Keratinocyte (primary cell): ENCODE results near the gene PEDS1. TPM values are rescaled to one million over a fixed set of nuclear protein-coding genes. Genes with fewer than 3 reads are reported as not detected.

Experiments
- DNase-seq: peaks from one replicate; pipeline ENCODE4 v3.0.0-alpha.2; 2011; ENCODE audit warnings: low read depth, missing footprints, low spot score
- FAIRE-seq: peaks from 2 replicates; lab custom pipeline; 2011; peaks lifted over from hg19 to GRCh38; lab: Jason Lieb, UNC
- H2AFZ ChIP-seq: 2 replicates; pipeline ENCODE4 v1.6.0; 2012; ENCODE audit warnings: low read length, control low read depth, inconsistent platforms; ENCODE audit not compliant: control insufficient read depth
- H3K27ac ChIP-seq: 2 replicates; pipeline ENCODE4 v1.5.1; 2011; ENCODE audit warnings: low read length; ENCODE audit not compliant: control insufficient read depth, insufficient read depth
- H3K27me3 ChIP-seq: 3 replicates; pipeline ENCODE4 v1.6.0; 2011; ENCODE audit warnings: low read length; ENCODE audit not compliant: control insufficient read depth, insufficient read depth; ENCODE audit errors: extremely low read depth
- H3K36me3 ChIP-seq, 2 experiments: 2 replicates in 1 of 2; 3 replicates in 1 of 2; pipeline ENCODE4 v1.5.1; 2011; ENCODE audit warnings: low read length in 2 of 2, mild to moderate bottlenecking in 1 of 2; ENCODE audit not compliant: control insufficient read depth in 2 of 2, insufficient read depth in 2 of 2; ENCODE audit errors: extremely low read depth in 1 of 2
- H3K4me1 ChIP-seq: 3 replicates; pipeline ENCODE4 v1.5.1; 2011; ENCODE audit warnings: low read length; ENCODE audit not compliant: control insufficient read depth, insufficient read depth; ENCODE audit errors: extremely low read depth
- H3K4me2 ChIP-seq: 3 replicates; pipeline ENCODE4 v1.6.0; 2011; ENCODE audit warnings: low read depth, low read length; ENCODE audit not compliant: control insufficient read depth, insufficient read depth; ENCODE audit errors: extremely low read depth
- H3K4me3 ChIP-seq, 3 experiments: fragments of 200-600 bp in 1 of 3; sonication (generic) in 1 of 3; 2 replicates in 2 of 3; 3 replicates in 1 of 3; pipeline ENCODE4 v1.5.1; 2011 to 2016; ENCODE audit warnings: low read length in 3 of 3, mild to moderate bottlenecking in 3 of 3, control low read depth in 2 of 3, inconsistent platforms in 1 of 3, low read depth in 1 of 3, mixed read lengths in 1 of 3, mixed run types in 1 of 3, moderate library complexity in 1 of 3; ENCODE audit not compliant: control insufficient read depth in 2 of 3, insufficient read depth in 2 of 3; ENCODE audit errors: extremely low read depth in 1 of 3
- H3K79me2 ChIP-seq: 2 replicates; pipeline ENCODE4 v1.6.0; 2012; ENCODE audit warnings: low read length; ENCODE audit not compliant: control insufficient read depth, insufficient read depth
- H3K9ac ChIP-seq: 3 replicates; pipeline ENCODE4 v1.6.0; 2011; ENCODE audit warnings: low read length; ENCODE audit not compliant: control insufficient read depth, insufficient read depth; ENCODE audit errors: extremely low read depth
- H3K9me1 ChIP-seq: 3 replicates; pipeline ENCODE4 v1.6.0; 2011; ENCODE audit warnings: low read length; ENCODE audit not compliant: control insufficient read depth, insufficient read depth; ENCODE audit errors: extremely low read depth
- H3K9me3 ChIP-seq: 2 replicates; pipeline ENCODE4 v1.5.1; 2012; ENCODE audit warnings: low read depth, low read length; ENCODE audit not compliant: control insufficient read depth
- H4K20me1 ChIP-seq: 3 replicates; pipeline ENCODE4 v1.6.0; 2011; ENCODE audit warnings: low read length; ENCODE audit not compliant: control insufficient read depth, insufficient read depth; ENCODE audit errors: extremely low read depth
- CTCF ChIP-seq, 3 experiments: IDR thresholded peaks in 1 of 3; conservative IDR thresholded peaks in 1 of 3; optimal IDR thresholded peaks in 1 of 3; 2 replicates in 2 of 3; 3 replicates in 1 of 3; pipeline versions ENCODE3 to v1.5.1; 2011; ENCODE audit warnings: low read length in 3 of 3, mild to moderate bottlenecking in 3 of 3, moderate library complexity in 2 of 3, control low read depth in 1 of 3, inconsistent platforms in 1 of 3; ENCODE audit not compliant: insufficient read depth in 2 of 3; ENCODE audit errors: extremely low read depth in 1 of 3
- EZH2 ChIP-seq: IDR thresholded peaks from one replicate; pipeline ENCODE4 v1.6.1; 2012; ENCODE audit warnings: inconsistent platforms, mild to moderate bottlenecking, low read length, moderate library complexity
- dilution Hi-C: fragments of 300-500 bp; cut with MboI; formaldehyde crosslinking; loops from one replicate; pipeline ENCODE4 v1.7.0; 2020; ENCODE audit warnings: low sequenced_read_pairs; ENCODE audit not compliant: extremely low pct_ligation_motif_present
- polyA plus RNA-seq, 5 experiments: library from polyadenylated mRNA; depleted of rRNA in 3 of 5; stranded (reverse) in 3 of 5; stranded (forward) in 1 of 5; unstranded in 1 of 5; fragments of >200 nt; gene quantifications; 1 replicate in 1 of 5; 2 replicates in 3 of 5; 3 replicates in 1 of 5; pipeline versions ENCODE4 v1.2.1 to v1.2.3, GENCODE V29; 2011 to 2012; ENCODE audit warnings: missing spikeins in 2 of 5, low read depth in 1 of 5, low replicate concordance in 1 of 5

Gene PEDS1
- polyA plus RNA-seq, 1 donor (not counting 4 experiments of a cell fraction or from before 2014, with no cell fraction given), result 48.7 TPM

GRCh38 chr20:50110141-50111047 is 43.1 kb downstream of the PEDS1 start:
- Histone ChIP-seq H3K4me3 (peak overlapping the region in 2 of 3 experiments; percentile 84 to 85), H3K36me3 (peaks cover 10 to 22% of the 10 kb centered on the region in 2 experiments), H2AFZ (no peak overlapping the region), H3K9ac (peak overlapping the region; percentile 95), H3K27me3 (no peaks in the 10 kb centered on the region), H3K9me3 (no peaks in the 10 kb centered on the region), H3K4me2 (peak overlapping the region; percentile 100), H3K79me2 (peaks cover 83% of the 10 kb centered on the region), H4K20me1 (peaks cover 40% of the 10 kb centered on the region), H3K27ac (peak overlapping the region; percentile 87), H3K9me1 (peaks cover 7% of the 10 kb centered on the region), H3K4me1 (peaks cover 38% of the 10 kb centered on the region)
- DNase-seq (no peak), FAIRE-seq (no peak)
- TF ChIP-seq CTCF (optimal IDR thresholded peaks at IDR 0.05 in 1 of 3, IDR thresholded peaks at IDR 0.05 in 1 of 3, conservative IDR thresholded peaks at IDR 0.05 in 1 of 3; ENCODE audit: extremely low read depth in 1 of 3, insufficient read depth in 2 of 3, low read length in 3 of 3), result no peak
- TF ChIP-seq EZH2, result no peak
- dilution Hi-C loops, result no loop called here

DNA sequence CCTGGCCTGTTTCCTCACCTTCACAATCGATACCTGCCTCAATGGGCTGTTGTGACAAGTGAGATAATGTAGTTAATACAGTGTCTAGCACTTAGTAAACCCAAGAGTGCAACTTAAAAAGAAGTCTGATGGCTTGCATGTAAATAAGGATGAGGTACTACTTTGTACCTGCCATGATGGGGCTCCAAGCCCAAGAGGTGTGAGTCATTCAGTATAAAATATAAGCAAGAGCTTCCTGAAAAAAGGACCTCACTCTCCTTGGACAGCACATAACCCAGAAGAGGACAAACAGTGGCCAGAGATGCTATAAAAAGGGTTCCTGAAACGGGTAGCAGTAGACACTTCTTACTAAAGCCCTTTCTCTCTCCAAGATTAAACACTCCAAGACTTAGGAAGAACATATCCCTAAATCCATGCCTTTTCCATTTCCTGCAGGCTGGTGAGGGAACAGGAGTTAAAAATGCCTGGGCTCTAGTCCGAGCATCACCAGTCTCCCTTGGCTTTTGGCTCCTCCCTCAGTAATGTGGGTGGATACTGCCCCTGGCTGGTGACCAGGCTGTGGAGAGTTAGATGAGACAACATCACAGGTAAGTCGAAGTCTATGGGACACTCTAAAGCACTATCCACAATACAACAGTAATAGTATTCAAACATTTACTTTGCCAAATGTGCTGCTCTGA is 44.8 kb downstream of the PEDS1 start:
- peaks cover 40% of the 10 kb centered on the region for H4K20me1 ChIP-seq
- no peaks in the 10 kb centered on the region for H3K27me3 ChIP-seq
- H3K9ac ChIP-seq, result no peak overlapping the region
- H3K9me3 ChIP-seq, result no peaks in the 10 kb centered on the region
- no peak for FAIRE-seq
- H3K4me1 ChIP-seq, result peaks cover 30% of the 10 kb centered on the region
- peaks cover 7% of the 10 kb centered on the region for H3K9me1 ChIP-seq
- H2AFZ ChIP-seq, result no peak overlapping the region
- TF ChIP-seq EZH2, result no peak
- no peak for TF ChIP-seq CTCF (optimal IDR thresholded peaks at IDR 0.05 in 1 of 3, IDR thresholded peaks at IDR 0.05 in 1 of 3, conservative IDR thresholded peaks at IDR 0.05 in 1 of 3; ENCODE audit: extremely low read depth in 1 of 3, insufficient read depth in 2 of 3, low read length in 3 of 3)
- dilution Hi-C loops, result no loop called here
- peaks cover 10 to 22% of the 10 kb centered on the region in 2 experiments for H3K36me3 ChIP-seq
- H3K27ac ChIP-seq, result no peak overlapping the region
- no peak overlapping the region for H3K4me3 ChIP-seq
- H3K79me2 ChIP-seq, result peaks cover 85% of the 10 kb centered on the region
- no peak overlapping the region for H3K4me2 ChIP-seq
- DNase-seq, result no peak
